M059J (cell line): ENCODE results near the gene GOLGA6C. TPM values are rescaled to one million over a fixed set of nuclear protein-coding genes. Genes with fewer than 3 reads are reported as not detected.
"Not testable (repeated sequence)": the region's sequence is repeated elsewhere in the genome, so short reads cannot be mapped to it uniquely, and the experiment has no call there.

Source experiments
- DNase-seq: peaks from one replicate; pipeline ENCODE4 v3.0.0-alpha.2; 2012; ENCODE audit warnings: low read depth
- total RNA-seq: library from RNA; depleted of rRNA; stranded (reverse); fragments of >200 nt; shearing (Covaris generic); gene quantifications from 2 replicates; pipeline ENCODE4 v1.2.3, GENCODE V29; 2014; rRNA removed

Gene GOLGA6C, protein sequence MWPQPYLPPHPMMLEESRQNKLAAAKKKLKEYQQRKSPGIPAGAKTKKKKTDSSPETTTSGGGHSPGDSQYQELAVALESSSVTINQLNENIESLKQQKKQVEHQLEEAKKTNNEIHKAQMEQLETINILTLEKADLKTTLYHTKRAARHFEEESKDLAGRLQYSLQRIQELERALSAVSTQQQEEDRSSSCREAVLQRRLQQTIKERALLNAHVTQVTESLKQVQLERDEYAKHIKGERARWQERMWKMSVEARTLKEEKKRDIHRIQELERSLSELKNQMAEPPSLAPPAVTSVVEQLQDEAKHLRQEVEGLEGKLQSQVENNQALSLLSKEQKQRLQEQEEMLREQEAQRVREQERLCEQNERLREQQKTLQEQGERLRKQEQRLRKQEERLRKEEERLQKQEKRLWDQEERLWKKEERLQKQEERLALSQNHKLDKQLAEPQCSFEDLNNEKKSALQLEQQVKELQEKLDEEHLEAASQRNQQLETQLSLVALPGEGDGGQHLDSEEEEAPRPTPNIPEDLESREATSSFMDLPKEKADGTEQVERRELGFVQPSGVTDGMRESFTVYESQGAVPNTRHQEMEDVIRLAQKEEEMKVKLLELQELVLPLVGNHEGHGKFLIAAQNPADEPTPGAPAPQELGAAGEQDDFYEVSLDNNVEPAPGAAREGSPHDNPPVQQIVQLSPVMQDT
- total RNA-seq, result not detected in 2 replicates

DNA sequence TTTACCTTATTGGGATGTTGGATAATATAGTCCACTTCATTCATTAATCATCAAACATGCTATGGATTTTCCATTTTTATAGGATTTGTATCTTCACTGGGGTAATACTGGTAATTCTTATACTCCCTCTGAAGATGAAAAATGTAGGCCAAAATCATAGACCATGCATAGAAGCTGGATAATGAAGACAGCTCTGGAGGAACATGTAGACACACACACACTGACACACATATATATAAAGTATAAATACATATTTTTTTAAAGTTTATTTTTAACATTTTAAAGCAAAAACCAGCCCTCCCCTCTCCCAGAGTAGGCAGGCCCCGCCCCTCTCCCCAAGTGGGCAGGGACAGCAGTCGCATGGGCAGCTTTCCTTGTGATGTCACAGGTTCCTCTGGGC is at the start of gene GOLGA6C:
GOLGA6C (plus strand) TSS at position 301 of the 400 bp plus-strand sequence. CDS start 265 bp downstream, outside the sequence.
- DNase-seq, result not testable (repeated sequence)

DNA sequence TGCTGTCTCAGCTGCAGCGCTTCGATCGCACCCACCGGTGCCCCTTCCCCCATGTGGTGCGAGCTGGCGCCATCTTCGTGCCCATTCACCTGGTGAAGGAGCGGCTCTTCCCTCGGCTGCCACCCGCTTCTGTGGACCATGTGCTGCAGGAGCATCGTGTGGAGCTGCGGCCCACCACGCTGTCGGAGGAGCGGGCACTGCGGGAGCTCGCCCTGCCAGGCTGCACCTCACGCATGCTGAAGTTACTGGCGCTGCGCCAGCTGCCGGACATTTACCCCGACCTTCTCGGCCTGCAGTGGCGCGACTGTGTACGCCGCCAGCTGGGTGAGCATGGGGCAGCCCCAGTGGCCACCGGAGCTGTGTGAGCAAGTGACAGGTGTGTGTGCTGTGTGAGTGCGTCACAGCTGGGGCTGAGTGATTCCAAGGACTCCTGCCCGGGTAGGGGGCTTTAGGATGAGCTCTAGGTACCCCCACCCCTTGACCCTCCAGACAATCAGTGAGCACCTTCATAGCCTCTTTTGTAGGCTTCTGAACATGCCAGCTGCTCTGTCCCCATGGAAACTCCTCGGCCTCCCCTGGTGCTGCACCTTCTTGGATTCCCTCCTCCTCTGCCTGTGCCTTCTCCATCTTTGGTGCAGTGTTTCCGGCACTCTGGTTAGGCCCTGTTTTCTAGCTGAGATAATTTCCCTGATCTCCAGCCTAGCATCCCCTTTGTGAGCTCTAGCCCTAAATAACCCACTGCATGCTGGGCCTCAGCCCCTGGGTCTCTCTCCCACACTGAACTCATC is 49.4 kb upstream of the GOLGA6C start:
- no peak for DNase-seq

DNA sequence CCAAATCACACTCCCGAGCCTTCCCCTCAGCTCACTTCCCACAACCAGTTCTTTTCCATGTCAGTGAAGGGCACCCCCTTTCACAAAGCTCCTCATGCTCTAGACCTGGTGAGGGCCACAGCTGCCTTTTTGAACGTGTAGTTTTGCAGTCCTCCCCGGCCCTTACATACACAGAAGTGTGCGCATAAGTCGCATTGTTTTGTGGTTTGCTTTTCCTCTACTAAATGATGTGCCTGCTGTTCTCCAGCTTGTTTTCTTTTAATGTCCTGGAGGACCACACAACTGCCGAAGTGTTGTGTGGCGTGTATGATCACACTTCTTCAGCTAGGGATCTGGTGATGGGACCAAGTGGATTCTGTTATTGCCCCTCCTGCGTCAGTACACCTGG is 48.9 kb upstream of the GOLGA6C start:
- no peak for DNase-seq

DNA sequence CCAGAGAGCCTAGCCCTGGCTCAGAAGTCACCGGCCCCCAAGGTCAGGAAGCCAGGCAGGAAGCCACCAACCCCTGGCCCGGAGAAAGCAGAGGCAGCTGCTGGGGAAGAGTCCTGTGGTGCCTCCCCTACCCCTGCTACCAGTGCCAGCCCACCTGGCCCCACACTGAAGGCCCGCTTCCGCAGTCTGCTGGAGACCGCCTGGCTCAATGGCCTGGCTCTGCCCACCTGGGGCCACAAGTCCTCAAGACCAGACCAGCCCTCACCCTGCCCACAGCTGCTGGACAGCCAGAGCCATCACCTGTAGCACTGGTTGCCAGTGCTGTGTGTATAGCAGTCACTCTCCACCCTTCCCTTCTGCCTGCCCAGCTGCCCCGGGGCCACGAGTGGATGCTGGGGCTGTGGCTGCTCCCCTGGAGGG is 47.3 kb upstream of the GOLGA6C start:
- no peak for DNase-seq

DNA sequence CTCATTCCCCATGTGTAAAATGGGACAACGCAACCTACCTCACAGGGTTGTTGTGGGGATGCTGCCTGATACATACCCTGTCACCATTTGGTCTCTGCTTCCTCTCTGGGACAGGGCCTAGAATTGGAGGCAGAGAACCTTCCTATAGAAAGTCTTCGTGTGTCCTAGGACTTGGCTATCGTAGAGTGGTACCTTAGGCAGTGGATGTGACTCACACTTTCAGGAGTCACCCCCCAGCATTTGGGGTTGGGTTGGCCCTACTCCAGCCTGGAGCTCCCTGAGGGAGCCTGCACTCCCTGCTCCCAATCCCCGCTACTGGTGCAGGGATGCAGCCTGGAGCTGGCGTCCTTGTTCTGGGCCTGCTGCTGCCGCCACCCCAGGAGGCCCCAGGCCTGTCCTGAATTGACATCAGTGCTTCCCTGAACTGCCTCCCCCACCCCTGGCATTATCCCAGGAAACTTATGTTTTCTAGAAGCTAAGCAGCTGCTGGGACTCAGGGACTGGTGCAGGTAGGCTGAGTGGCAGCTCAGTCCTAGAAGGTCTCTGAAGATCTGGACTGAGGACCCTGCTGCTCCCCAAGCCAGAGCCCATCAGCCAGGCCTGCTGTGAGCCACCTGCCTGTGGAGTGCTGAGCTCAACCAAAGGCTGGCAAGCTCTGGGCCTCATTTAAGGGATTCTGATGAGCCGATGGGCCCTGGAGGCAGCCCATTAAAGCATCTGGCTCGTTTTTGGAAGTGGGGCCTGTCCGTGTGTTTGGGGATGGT is 46.5 kb upstream of the GOLGA6C start:
- DNase-seq, result peak; percentile 69

DNA sequence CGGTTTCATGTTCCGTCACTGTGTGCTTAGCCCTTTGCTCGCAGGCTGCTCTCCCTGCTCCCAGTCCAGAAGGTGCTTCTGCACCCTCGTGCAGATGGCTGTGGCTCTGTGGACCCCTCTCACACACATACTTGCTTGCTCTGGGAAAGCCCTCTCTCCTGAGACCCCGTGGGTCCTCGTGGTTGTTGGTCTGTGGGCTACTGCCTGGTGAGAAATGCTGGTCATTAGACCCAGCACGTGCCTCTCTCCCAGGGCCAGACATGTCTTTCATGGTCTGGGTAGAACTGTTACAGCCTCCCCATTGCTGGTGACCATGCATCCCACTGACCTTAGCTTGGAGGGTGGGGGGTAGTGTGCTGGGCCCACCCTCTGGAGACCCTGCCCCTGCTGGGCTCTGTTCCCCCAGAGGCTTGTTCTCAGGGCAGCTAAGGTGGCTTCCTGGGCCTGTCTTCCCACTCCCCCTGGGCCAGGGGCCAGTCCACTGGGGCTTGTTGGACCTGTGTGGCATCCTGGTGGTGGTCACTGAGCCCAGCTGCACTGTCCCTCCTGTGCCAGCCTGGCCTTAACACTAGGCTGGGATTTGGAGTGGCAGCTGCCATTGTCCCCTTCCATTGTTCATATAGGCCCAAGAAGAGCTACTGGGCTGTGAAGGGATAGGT is 45.8 kb upstream of the GOLGA6C start:
- no peak for DNase-seq

DNA sequence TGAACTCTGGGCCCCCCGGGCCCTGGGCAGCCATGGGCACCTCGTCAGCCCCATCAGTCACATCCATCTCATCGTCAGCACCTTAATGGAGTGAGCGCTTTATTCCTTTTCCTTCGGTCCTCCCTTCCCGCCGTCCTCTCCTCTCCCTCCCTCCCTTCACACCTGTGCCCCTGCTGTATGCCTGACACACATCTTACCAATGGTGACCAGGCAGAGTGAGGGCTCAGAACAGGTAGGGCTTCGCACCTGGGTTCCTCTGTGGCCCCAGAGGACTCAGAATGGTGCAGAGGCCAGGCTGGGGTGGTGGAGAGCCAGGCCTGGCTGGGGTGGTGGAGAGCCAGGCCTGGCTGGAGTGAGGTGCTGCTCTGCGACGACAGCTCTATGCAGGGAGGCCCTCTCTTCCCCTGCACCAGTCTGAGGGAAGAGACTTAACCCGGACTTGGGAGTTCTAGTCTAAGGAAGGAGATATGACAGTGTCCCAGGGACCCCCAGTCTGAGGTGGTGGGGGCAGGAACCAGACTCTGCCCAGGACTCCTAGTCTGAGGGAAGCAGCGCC is 44.8 kb upstream of the GOLGA6C start:
- no peak for DNase-seq

DNA sequence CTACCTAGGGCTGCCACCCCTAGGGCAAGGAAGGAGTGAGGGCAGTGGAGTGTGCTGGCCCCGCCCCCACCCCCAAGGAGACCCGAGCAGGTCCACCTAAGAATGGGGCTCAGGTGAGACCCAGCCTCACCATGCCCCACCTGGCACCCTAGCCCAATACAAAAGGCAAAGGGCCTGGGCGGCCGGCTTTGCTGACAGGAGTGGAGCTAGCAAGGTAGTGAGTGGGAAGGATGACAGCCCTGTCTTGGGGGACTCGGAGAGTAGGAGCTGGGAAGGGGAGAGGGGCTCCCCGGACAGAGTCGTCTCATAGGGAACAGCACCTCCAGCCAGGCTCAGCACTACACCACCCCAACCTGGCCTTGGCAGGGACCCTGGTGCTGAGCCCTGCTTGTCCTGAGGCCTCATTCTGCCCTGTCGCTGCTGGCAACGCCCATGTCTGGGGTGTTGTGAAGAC is 44.3 kb upstream of the GOLGA6C start:
- DNase-seq, result no peak

DNA sequence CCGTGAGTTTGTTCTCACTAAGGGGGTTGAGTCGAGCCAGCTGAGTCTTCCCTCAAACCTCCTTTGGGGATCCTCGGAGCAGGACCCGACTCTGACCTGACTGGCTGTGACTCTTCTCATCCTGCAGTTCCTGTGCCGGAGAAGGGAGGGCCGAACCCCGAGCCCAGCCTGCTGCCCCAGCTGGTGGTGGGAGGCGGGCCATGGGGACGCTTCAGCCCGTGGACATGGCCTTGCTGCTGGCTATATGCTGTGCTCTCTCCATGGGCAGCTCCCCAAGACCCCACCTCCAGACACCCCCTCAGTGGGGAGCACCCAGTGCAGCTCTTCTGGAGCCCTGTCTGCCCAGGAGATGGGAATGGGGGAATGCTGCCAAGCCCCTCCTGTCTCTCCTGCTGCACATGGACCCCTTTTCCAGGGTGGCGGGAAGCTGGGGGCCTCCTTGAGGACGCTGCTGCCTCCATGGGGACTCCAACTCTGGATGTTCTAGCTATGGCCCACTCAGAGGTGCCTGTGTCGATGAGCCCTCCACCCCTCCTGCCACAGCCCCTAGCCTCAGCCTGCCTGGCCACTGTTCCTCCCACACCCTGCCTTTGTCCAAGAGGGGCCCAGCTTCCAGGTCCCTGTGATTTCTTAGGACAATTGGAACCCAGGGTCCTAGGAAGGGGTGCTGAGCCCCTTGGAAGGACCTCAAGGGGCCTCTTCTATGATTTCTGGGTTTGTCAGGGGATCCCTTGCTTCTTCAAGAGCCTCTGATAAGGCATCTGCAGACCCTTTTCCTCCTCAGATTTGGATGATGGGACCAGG is 43.6 kb upstream of the GOLGA6C start:
- DNase-seq, result no peak

DNA sequence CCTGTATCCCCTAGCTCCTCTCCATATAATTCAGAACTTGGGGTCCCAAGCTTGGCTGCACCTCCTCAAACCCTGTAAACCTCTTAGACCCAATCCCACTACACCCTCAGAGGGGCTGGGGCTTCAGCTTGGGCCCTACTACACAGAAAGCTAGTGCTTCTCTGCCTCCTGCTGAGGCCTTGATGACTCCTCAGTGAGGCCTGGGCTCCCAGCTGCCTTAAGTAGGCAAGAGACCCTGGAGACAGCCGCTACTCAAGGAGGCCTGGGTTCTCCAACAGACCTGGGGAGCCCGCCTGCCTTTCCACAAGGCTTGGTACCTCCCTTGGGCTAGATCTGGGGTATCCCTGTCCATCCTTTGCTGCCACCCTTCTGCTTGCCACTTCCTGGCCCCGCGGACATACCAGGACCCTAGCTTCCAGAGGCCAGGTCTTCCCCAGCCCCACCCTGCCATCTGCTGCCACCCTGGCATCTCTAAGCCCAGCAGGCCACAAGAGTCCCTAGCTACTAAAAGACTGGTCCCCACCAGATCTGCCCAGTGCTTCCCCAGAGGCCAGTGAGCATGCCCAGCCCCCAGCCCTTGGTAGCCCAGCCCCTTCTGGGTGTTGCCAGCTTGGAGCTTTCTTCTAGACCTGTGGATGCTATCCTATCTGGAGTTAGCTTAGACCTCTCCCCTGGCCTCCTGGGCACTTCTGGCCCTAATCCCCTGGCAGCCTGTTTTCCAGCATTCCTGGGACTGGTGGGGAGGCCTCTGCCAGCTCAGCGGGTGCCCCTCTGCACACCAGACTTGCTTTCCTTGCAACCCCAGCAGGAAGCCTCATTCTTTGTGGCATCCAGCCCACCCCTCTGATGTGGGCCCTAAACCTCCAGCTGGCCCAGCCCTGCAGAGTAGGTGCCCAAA is 42.8 kb upstream of the GOLGA6C start:
- DNase-seq, result peak; percentile 32

DNA sequence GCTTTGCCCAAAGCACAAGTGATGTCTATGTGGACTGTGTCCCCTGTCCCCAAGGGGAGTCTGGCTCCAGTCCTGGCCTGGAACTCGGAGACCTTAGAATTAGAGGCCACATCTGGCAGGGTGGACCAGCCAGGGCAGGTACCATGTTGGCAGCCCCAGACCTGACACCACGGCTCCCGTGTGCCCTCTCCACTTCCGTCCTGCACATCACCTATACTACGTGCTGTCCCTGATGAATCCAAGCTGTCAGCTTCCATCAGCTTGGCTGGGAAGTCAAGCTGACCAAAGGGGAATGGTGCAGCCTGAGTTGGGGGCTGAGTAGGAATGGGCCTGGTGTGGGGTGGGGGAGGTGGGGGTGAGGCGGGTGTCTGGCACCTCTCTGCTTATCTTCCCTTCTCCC is 41.1 kb upstream of the GOLGA6C start:
- DNase-seq, result no peak

DNA sequence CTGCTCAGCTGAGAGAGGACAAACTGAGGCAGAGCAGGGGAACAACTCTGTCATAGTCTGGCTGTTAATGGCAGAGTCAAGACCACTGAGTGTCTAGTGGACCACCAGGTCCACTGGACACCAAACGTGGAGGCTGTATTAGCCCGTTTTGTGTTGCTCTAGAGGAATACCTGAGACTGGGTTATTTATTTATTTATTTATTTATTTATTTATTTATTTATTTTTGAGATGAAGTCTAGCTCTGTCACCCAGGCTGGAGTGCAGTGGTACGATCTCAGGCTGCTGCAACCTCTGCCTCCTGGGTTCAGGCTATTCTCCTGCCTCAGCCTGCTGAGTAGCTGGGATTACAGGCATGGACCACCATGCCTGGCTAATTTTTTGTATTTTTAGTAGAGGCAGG is 40.6 kb upstream of the GOLGA6C start:
- DNase-seq, result not testable (repeated sequence)

DNA sequence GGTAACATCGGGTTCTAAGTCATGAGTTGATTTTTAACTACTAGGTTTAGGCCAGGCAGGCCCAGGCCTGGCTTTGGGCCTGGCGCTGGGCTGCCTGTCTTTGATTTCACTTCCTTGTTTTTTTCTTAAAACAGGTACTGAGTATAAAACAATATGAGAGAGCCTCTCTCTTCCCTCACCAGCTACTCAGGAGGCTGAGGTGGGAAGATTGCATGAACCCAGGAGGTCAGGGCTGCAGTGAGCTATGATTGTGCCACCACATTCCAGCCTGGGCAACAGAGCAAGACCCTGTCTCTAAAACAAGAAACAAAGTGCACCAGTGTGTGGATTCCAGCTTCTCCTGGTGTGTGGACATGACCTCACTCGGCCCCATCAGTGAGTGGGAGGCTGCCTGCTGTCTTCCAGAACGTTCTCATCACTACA is 38.6 kb upstream of the GOLGA6C start:
- not testable (repeated sequence) for DNase-seq

DNA sequence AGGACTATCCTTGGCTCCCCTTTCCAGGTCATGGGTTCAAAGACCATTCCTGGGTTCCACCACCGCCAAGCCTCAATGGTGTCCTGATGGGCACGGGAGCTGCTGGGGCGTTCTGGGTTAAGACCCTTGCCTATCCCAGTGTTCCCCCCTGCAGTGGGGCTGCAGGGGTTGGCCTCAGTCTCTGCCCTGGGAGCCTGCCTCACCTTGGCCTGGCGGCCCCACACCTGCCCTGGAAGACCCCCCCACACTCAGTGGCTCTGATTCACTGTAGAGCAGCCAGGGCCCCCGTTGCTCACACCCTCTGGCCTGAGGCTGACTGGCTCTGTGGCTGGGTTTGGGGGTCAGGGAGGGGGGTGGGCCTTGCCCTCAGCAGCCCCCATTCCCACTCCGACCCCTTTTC is 34.4 kb upstream of the GOLGA6C start:
- no peak for DNase-seq

DNA sequence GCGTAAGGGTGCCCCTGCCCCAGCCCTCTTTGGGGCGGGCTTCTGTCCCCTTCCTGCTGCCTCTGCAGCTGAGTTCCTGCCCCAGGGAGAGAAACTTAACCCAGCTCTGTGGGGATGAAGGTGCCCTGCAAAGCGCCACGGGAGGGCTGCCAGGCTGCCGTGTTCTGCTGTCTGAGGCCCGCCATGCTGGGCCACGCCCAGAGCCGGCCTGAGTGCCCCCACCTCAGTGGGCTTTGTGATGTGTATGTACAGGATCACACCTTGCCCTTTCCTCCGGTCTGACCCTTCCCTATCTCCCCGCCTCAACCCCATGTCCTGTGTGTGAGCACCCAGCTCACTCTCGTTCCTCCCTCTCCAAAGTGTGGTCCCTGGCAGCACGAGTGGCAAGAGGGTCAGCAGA is 33.9 kb upstream of the GOLGA6C start:
- no peak for DNase-seq

DNA sequence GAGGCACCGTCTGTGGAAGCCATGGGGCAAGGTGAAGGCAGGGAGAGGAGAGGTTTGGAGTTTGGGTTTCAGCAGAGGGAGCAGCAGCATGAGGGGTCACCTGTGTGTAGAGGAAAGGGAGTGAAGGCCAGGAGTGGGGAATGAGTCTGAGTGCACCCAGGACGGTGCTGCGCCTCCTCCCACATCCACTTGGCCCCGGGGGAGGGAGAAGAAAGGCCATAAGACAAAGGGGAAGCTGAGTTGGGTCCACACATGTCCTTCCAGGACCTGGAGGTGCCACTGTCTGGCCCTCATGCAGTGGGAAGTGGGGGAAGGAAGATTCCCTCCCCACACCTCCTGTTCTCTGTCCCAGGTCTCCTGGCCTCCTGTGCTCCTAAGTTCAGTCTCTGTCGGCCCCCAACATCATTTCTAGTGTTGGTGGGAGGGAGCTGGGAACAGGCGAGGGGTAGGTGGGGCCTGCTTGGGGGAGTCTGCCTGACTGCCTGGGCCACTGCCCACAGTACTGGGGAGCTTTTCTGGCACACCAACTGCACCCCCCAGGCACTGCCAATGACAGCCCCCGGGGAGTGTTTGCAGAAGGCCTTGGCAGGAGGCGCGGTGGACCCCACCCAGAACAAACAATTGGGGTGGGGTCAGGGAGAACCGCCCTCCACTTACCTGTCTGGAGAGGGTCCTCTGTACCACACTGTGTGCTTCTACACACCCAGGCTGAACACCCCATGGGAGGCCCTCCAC is 32.9 kb upstream of the GOLGA6C start:
- DNase-seq, result not testable (repeated sequence)

DNA sequence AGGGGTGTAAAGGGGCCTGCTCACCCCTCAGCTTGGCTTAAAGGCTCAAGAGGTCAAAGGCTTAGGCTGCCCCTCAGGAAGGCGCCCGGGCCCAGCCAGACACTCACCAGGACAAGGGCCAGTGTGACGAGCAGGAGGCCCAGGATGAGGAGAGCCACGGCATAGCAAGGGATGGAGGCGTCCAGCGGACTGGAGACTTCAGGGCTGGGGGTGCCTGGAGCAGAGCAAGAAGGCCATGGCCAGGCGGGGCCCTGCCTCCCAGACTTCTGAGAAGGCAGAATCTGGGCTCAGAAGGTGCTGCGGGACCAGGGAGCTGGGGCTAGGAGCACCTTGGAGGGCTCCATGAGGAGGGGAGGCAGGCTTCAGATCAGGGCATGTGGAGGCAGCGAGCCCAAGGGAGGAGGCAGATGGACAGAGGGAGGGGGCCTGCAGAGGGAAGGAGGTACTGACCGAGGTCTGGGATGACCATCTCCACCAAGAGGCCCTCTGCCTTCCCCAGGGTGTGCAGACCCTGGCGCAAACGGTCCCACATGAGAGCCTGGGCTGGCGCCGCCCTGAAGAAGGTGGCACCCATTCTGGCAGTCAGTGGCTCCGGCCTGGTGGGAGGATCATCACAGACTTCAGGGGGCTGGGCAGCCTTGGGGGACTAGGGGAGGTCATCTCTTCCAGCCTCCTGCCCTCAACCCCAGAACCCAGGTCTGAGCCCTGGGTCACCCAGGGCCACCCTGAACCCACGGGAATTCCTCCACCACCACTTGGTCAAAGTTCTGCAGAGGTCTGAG is 32.0 kb upstream of the GOLGA6C start:
- DNase-seq, result no peak
